Omental fat pad (tissue), 4 donors: Measurements from ENCODE around the gene IKZF1. TPM values are rescaled to one million over a fixed set of nuclear protein-coding genes. Genes with fewer than 3 reads are reported as not detected.

Experiments
- ATAC-seq: fragments of 150-250 bp; one replicate; pipeline ENCODE4 v1.9.1; 2016; ENCODE audit warnings: mild to moderate bottlenecking, moderate library complexity; ENCODE audit not compliant: low FRiP score
- DNase-seq: peaks from one replicate; pipeline ENCODE4 v3.0.0-alpha.2; 2019; ENCODE audit warnings: low spot score
- total RNA-seq, 4 donors: library from RNA; depleted of rRNA; stranded (reverse); fragments of >200 nt; gene quantifications; one replicate each; pipeline ENCODE4 v1.1.0, GENCODE V29; 2016
- TF ChIP-seq, protein P1 (sequence below), 3 donors: fragments of 450-650 bp; IDR thresholded peaks; one replicate each; pipeline ENCODE4 v1.5.1; 2016 to 2017; ENCODE audit warnings: antibody characterized with exemption in 3 of 3, mild to moderate bottlenecking in 3 of 3, moderate library complexity in 2 of 3

Gene IKZF1
- total RNA-seq, 4 donors from 2014 or later = 14.6 to 34.5 (median 21.7) TPM

DNA sequence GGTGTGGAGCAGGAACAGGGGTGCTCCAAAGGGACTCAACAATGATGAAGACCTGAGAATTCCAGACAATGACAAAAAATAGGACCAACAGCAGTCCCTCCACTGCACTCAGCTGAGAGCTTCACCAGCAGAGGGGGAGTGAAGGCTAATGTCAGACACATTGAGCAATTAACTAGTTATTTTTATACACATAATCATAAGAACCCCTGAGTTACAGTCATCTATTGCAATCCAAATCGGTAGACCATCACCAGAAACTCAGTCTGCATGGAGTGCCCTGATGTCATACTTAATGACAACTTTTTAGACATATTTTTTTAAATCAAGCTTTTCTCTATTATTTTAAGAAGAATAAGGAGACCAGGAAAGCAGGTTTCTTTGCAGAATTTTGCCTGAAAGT, 30.6 kb upstream of the IKZF1 start:
- no peak for DNase-seq
- TF ChIP-seq, protein P1, sequence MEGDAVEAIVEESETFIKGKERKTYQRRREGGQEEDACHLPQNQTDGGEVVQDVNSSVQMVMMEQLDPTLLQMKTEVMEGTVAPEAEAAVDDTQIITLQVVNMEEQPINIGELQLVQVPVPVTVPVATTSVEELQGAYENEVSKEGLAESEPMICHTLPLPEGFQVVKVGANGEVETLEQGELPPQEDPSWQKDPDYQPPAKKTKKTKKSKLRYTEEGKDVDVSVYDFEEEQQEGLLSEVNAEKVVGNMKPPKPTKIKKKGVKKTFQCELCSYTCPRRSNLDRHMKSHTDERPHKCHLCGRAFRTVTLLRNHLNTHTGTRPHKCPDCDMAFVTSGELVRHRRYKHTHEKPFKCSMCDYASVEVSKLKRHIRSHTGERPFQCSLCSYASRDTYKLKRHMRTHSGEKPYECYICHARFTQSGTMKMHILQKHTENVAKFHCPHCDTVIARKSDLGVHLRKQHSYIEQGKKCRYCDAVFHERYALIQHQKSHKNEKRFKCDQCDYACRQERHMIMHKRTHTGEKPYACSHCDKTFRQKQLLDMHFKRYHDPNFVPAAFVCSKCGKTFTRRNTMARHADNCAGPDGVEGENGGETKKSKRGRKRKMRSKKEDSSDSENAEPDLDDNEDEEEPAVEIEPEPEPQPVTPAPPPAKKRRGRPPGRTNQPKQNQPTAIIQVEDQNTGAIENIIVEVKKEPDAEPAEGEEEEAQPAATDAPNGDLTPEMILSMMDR (IDR thresholded peaks at IDR 0.05) = no peak
- ATAC-seq = no peak

GRCh38 chr7:50274361-50274760, 30.2 kb upstream of the IKZF1 start:
- ATAC-seq (no peak), DNase-seq (no peak)
- TF ChIP-seq, protein P1 (IDR thresholded peaks at IDR 0.05) = no peak

DNA sequence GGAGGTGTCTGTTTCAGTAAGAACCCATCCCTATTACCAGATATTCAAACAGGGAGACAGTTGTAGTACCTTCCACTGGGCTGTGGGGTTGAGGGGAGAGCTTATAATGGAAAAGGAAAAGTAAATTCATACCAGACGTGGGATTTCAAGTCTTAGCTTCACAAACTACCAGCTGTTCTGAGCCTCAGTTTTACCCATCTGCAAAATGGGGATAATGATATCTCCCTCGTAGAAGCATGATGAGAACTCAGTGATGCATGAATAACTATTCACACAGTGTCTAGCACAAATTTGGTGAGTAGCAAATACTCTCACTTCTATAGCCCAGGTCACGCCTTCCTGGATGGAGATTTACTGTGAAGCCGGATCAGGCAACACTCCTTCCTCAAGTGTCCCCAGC, 29.1 kb upstream of the IKZF1 start:
- no peak for DNase-seq
- TF ChIP-seq, protein P1 (IDR thresholded peaks at IDR 0.05) = no peak
- ATAC-seq = no peak

DNA sequence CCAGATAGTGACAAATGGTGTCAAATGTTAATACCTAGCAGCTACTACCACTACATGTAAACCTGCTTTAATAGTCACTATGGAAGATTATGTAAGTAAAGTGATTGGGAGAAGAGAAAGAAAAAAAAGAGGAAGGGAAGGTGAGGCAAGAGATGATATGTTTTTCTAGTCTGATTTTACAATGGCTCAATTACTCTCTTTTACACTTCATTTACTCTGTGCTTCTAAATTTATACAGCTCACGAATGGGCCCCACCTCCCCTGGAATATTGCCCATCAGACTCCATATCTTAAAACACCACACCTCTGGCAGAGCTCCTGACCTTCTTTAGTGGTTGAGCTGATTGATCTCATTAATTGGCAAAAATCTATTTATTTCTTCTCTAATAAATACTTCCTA, 28.0 kb upstream of the IKZF1 start:
- DNase-seq (no peak), ATAC-seq (no peak)
- TF ChIP-seq, protein P1 (IDR thresholded peaks at IDR 0.05) = no peak

- TF ChIP-seq, protein P1 (IDR thresholded peaks at IDR 0.05) = no peak
Observed at GRCh38 chr7:50278120-50278519, 26.4 kb upstream of the IKZF1 start.

DNA sequence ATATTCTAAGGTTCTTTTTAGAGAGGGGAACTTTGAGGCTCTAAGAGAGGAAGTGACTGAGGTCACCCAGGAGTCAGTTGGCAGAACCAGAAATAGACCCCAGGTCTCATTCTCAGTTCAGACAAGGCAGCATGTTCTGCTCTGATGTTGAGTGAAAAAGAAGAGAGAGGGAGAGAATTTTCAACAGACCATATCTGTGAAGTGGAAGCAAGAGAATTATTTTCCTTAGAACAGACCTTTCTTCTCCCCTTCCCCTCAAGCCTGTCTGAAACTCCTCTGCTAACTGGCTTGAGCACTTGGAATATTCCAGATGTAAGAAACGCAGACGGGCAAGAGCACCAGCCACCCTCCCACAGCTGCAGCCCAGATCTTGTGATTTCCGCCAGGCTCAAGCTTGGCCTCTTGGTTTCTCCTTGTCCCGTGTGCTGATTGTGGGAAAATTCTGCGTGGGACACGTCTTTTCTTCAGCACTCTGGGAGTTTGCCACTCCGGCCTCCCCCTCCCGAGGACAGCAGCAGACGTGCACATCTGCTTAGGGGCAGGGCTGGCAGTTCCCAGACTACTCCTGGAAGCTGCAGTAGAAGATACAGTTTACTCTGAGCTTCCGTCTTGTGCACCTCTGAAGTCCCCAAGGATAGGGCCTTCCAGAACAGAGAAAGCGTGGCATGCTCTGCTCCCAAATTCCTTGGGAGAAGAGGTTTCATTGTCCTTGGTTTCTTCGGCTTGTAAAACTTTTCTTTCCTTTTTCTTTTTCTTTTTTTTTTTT, 22.7 kb upstream of the IKZF1 start:
- TF ChIP-seq, protein P1 (IDR thresholded peaks at IDR 0.05) = no peak
- no peak for ATAC-seq
- DNase-seq = no peak

More at GRCh38 chr7:50278120-50278519, 26.4 kb upstream of the IKZF1 start:
- ATAC-seq = no peak
- DNase-seq = no peak
